HT1080 (cell line): Measurements from ENCODE around the gene TMEM43. TPM values are rescaled to one million over a fixed set of nuclear protein-coding genes. Genes with fewer than 3 reads are reported as not detected.
A peak's percentile ranks its signal among the peaks of the same experiment; 100 is the strongest.

Experiments used
- DNase-seq: peaks from one replicate; pipeline ENCODE4 v3.0.0-alpha.2; 2015; ENCODE audit warnings: low read depth
- total RNA-seq: library from RNA; depleted of rRNA; stranded (reverse); fragments of >200 nt; shearing (Covaris generic); gene quantifications from 2 replicates; pipeline ENCODE4 v1.2.3, GENCODE V29; 2014

Gene TMEM43
- total RNA-seq, 1 experiment from 2014 or later: 98.0 TPM

GRCh38 chr3:14137445-14137844 is 12.6 kb downstream of the TMEM43 start:
- DNase-seq: no peak

GRCh38 chr3:14138109-14138877 is 13.4 kb downstream of the TMEM43 start:
- no peak for DNase-seq

- no peak for DNase-seq
These were observed 14.2 kb downstream of the TMEM43 start for GRCh38 chr3:14138878-14139655.

GRCh38 chr3:14139771-14140170 is 14.9 kb downstream of the TMEM43 start:
- no peak for DNase-seq

GRCh38 chr3:14140668-14141067 is 15.8 kb downstream of the TMEM43 start:
- DNase-seq: no peak

GRCh38 chr3:14141144-14141543 is 16.3 kb downstream of the TMEM43 start:
- DNase-seq: no peak

- DNase-seq: no peak
These were observed 16.9 kb downstream of the TMEM43 start for GRCh38 chr3:14141602-14142341.

GRCh38 chr3:14142567-14143270 is 17.9 kb downstream of the TMEM43 start:
- DNase-seq: no peak

GRCh38 chr3:14143271-14144225 is 18.7 kb downstream of the TMEM43 start:
- DNase-seq: peak; percentile 89

GRCh38 chr3:14144423-14145075 is 19.7 kb downstream of the TMEM43 start:
- DNase-seq: peak; percentile 97

GRCh38 chr3:14145236-14145635 is 20.4 kb downstream of the TMEM43 start:
- no peak for DNase-seq

- no peak for DNase-seq
These were observed 21.0 kb downstream of the TMEM43 start for GRCh38 chr3:14145670-14146380.

- DNase-seq: no peak
These were observed 21.7 kb downstream of the TMEM43 start for GRCh38 chr3:14146381-14147065.

- no peak for DNase-seq
These were observed 22.2 kb downstream of the TMEM43 start for GRCh38 chr3:14147066-14147435.

- no peak for DNase-seq
These were observed 22.8 kb downstream of the TMEM43 start for GRCh38 chr3:14147617-14148016.

GRCh38 chr3:14148041-14148985 is 23.5 kb downstream of the TMEM43 start:
- DNase-seq: no peak

GRCh38 chr3:14150078-14150477 is 25.2 kb downstream of the TMEM43 start:
- no peak for DNase-seq
